ENCODE results near the gene USP6NL.

GRCh38 chr10:11520892-11521291 lies 90.6 kb downstream of the USP6NL start:
- TF ChIP-seq POLR2A (IDR thresholded peaks at IDR 0.05; ENCODE audit: low read length) (no peak), GATA1 (IDR thresholded peaks at IDR 0.05; ENCODE audit: low read depth, low read length) (no peak)

Data from erythroblast (primary cell).